NCI-H2107 (cell line): Measurements from ENCODE around the gene ATAT1.

Experiments
- DNase-seq: peaks from one replicate; lab custom pipeline; 2025; lab: John Stamatoyannopoulos, UW

ATAT1 gene

GRCh38 chr6:30684386-30685156 lies 57.9 kb downstream of the ATAT1 start:
- DNase-seq, result no peak

- no peak for DNase-seq
Measured at GRCh38 chr6:30685157-30686008, 58.7 kb downstream of the ATAT1 start.

- DNase-seq, result no peak
Measured at GRCh38 chr6:30686009-30686907, 59.6 kb downstream of the ATAT1 start, which contains the start of gene PPP1R18. TSS of gene PPP1R18 (minus strand) at chr6:30686645. CDS start at chr6:30686018, 627 bp downstream.

GRCh38 chr6:30686908-30687658 lies 60.4 kb downstream of the ATAT1 start:
- DNase-seq, result peak; percentile 23

- DNase-seq, result no peak
Measured at GRCh38 chr6:30687659-30688431, 61.2 kb downstream of the ATAT1 start.

GRCh38 chr6:30688569-30688968 lies 61.9 kb downstream of the ATAT1 start:
- no peak for DNase-seq

GRCh38 chr6:30689022-30689865 lies 62.6 kb downstream of the ATAT1 start:
- no peak for DNase-seq

GRCh38 chr6:30689985-30690384 lies 63.3 kb downstream of the ATAT1 start:
- DNase-seq, result no peak

- DNase-seq, result peak; percentile 36
Measured at GRCh38 chr6:30690403-30691207, 63.9 kb downstream of the ATAT1 start, which contains the start of gene NRM. TSS of gene NRM (minus strand) at chr6:30690984. CDS start at chr6:30690974, 10 bp downstream.

- no peak for DNase-seq
Measured at GRCh38 chr6:30691208-30691847, 64.7 kb downstream of the ATAT1 start.
